Measurements from ENCODE around the gene NKIRAS1. TPM values are rescaled to one million over a fixed set of nuclear protein-coding genes. Genes with fewer than 3 reads are reported as not detected.
"Not testable (repeated sequence)": the region's sequence is repeated elsewhere in the genome, so short reads cannot be mapped to it uniquely, and the experiment has no call there.

NKIRAS1 gene
- polyA plus RNA-seq, 4 donors, result 16.6 to 18.5 (median 17.8) TPM

DNA sequence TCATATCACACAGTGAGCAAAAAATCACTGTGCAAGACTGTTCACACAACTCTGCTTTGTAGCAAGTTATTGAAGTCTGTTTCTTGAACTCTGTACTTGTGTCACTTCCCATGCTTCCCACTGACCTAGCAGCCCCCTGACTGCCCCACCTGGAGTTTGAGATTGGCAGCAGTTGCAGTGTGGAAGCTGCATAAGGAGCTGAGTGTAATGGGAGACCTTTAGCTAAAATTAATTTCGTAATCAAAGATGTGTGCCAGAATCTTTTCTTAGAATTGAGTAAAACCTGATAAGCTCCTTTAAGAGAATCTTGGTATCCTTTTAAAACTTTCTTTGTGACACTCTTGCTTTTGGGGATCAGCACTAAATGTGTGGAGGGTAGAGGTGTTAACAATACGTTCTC, 42.8 kb downstream of the NKIRAS1 start:
- DNase-seq (ENCODE audit: low read depth in 4 of 4, low spot score in 3 of 4), result no peak

DNA sequence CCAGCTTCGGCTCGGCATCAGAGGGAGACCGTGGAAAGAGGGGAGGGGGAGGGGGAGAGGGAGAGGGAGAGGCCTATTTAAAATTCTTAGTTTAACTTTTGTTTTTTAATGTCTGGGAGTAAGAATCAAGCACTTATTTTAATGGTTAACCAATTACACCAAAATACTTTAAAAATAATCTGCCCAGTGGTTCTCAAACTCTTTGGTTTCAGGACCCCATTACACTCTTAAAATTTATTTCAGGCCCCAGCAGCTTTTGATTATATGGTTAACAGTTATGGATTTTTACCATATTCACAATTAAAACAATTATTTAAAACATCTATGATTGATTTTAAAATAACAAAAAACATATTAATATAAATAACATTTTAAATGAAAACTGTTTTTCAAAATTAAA, 44.5 kb downstream of the NKIRAS1 start:
- no peak for DNase-seq (ENCODE audit: low read depth in 4 of 4, low spot score in 3 of 4)

DNA sequence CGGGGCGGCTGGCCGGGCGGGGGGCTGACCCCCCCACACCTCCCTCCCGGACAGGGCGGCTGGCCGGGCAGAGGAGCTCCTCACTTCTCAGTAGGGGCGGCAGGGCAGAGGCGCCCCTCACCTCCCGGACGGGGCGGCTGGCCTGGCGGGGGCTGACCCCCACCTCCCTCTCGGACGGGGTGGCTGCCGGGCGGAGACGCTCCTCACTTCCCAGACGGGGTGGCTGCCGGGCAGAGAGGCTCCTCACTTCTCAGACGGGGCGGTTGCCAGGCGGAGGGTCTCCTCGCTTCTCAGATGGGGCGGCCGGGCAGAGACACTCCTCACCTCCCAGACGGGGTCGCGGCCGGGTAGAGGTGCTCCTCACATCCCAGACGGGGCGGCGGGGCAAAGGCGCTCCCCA, 45.4 kb downstream of the NKIRAS1 start:
- not testable (repeated sequence) for DNase-seq (ENCODE audit: low read depth in 4 of 4, low spot score in 3 of 4)

DNA sequence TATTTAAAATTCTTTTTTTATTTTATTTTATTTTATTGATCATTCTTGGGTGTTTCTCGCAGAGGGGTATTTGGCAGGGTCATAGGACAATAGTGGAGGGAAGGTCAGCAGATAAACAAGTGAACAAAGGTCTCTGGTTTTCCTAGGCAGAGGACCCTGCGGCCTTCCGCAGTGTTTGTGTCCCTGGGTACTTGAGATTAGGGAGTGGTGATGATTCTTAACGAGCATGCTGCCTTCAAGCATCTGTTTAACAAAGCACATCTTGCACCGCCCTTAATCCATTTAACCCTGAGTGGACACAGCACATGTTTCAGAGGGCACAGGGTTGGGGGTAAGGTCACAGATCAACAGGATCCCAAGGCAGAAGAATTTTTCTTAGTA, 46.1 kb downstream of the NKIRAS1 start:
- DNase-seq (ENCODE audit: low read depth in 4 of 4, low spot score in 3 of 4), result not testable (repeated sequence)

DNA sequence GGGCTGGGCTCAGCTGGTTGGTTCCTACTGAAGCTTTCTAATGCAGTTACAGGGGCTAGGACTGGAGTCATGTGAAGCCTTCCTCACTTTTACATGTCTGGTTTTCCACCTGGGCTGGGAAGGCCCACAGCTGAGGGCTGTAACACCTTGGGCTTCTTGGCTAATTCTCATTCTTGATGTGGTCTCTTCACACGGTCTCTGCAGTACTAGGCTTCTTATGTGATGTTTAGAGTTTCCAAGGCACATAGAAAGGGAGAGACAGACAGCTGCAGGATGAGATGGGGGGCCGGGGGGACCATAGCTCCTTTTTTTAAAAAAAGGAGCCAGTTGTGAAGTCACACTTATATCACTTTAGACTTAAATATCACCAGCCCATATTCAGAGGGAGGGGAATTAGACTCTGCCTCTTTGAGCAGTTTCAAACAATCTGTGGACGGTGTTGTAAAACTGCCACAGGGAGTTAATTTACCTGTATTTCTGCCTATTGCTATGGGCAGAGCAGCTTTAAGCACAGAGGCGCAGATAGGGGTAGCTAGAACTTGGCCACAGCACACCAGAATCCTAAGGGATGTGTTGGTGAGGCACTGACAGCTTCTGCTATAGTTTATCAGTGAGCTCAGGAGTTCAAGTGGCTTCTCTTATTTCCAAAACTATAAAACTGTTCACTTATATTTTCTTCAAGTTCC, 46.7 kb downstream of the NKIRAS1 start:
- no peak for DNase-seq (ENCODE audit: low read depth in 4 of 4, low spot score in 3 of 4)

DNA sequence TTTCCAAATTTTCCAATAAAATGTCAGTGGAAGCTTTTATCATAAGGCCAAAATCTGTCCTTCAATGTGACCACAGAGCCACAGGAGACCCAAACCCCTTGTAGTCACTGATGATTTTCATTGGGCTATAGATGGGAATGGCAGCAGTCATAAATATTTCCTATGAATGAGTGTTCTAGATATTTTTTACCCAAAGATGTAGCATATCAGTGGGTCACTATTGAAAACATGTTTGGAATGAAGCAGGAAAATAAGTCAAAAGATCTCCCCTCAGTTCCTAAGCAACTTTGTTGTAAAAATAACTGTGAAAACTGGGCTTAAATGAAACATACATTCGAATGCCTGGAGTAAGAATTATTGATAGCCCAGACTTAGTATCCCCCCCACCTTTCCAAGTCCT, 49.0 kb downstream of the NKIRAS1 start:
- no peak for DNase-seq (ENCODE audit: low read depth in 4 of 4, low spot score in 3 of 4)

DNA sequence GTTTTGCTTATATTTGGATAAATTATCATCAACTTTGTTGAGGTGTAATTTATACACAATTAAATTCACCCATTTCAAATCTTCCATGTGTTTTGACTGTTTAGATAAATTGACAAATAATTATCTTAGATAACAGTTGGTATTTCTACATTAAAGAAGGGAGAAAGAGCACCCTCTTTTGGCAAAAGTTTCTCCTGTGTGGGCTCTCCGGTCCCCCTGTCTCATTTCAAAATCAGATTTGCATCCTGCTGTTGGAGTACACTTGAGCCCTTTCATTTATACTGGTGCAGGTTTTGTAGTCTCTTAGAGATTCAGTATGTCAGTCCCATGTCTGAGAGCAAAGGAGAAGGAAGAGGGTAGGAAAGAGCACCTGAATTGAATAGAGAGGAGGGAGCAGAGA, 49.4 kb downstream of the NKIRAS1 start:
- no peak for DNase-seq (ENCODE audit: low read depth in 4 of 4, low spot score in 3 of 4)

DNA sequence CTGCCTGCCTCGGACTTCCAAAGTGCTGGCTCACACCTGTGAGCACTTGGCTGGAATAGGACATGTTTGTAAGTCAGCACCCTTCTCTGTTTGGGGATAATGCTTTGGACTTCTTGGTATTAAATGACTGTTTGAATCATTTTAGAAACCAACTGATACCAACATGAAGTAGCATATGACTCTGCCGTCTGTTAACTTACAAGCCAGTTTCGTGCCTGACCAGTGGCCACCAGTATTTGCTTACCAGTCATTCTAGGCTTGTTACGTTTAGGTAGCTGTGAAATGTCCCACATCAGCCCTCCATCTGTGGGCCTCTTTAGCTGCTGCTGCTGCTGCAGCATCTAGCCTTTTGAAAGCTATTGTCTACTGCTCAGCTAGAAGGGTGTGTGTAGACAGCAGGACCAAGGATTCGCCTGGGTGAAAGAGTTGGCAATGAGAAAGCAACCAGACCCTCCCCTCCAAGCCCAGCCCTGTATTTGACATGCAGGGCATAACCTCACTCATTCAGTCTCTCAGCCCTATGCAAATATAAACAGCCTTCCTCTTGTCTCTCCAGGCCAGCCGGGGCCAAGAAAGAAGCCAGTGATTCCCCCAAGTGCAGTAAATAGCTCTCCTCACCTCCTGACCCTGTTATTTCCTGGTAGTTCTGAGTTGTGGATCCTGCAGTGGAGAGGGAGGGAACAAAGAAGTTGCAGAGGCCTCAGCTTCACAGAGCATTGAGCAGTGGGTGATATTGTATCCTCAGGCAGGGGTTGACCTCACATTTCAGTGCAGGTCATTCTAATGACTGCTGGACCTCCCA, 51.0 kb downstream of the NKIRAS1 start:
- peak in 3 of 4 donors; percentile 31 to 51 (median 42) for DNase-seq (ENCODE audit: low read depth in 4 of 4, low spot score in 3 of 4)

DNA sequence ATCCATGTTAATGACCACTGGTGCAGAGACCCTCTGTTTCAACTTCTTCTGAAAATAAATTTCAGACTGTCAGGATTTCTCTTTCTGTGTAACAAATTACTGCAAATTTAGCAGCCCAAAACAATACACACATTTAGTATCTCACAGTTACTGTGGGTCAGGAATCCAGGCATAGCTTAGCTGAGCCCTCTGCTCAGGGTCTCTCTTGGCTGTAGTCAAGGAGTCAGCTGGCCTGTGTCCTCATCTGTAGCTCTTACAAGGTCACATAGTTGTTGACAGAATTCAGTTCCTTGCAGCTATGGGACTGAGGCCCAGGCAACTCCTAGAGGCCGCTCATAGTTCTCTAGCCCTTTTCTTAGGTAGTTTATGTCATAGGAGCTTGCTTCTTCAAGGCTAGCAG, 51.9 kb downstream of the NKIRAS1 start:
- no peak for DNase-seq (ENCODE audit: low read depth in 4 of 4, low spot score in 3 of 4)

DNA sequence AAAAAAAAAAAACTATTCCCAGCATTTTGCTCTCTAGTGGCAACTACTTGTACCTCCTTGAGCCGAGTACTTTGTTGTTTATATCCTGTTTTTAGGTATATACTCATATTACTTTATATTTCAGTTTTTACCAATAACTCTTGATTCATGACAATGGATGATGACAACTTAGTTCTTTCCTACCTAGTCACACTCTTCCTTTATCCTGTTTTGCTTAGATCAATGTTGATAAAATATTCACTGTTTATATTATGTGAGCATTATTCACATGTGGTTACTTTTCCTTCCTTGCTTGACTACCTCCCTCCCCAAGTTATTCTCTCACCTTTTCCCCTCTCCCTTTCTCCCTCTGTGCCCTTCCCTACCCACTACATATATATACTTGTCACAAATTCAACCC, 53.7 kb downstream of the NKIRAS1 start:
- no peak for DNase-seq (ENCODE audit: low read depth in 4 of 4, low spot score in 3 of 4)

DNA sequence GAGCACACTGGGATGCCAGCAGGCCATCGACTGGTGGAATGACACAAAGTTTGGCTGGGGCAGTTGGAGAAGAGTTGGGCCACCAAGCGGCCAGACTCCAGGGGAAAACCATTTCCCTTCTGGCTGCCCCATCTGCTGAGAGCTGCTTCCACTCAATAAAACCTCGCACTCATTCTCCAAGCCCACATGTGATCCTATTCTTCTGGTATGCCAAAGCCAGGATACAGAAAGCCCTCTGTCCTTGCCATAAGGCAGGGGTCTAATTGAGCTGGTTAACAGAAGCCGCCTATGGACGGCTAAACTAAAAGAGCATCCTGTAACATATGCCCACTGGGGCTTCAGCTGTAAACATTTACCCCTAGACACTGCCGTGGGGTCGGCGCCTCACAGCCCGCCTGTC, 55.1 kb downstream of the NKIRAS1 start:
- no peak for DNase-seq (ENCODE audit: low read depth in 4 of 4, low spot score in 3 of 4)

DNA sequence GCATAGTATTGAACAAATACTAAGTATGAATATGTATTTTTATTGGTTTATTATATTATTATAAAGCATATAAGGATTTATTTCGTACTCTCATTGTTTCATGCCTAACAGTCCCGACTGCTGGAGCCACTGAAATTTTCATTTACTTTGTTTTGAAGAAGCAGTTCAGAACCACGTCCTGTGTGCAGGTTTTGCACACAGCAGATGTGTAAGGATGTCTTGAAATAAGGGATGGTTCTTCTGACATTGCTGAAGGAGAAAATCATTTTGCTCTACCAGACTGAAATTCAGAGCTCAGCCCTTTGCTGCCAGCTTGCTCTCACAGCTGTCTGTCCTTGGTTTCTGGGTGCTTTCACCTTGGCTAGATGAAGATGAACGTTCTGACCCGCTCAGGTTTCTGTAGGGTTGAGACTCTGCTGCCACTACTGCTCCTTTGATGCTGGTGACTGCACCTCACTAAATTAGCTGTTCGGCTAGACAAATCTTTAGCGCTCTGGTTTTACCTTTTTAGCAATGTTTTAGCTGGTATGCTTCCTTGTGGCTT, 56.9 kb downstream of the NKIRAS1 start:
- DNase-seq (ENCODE audit: low read depth in 4 of 4, low spot score in 3 of 4), result no peak

DNA sequence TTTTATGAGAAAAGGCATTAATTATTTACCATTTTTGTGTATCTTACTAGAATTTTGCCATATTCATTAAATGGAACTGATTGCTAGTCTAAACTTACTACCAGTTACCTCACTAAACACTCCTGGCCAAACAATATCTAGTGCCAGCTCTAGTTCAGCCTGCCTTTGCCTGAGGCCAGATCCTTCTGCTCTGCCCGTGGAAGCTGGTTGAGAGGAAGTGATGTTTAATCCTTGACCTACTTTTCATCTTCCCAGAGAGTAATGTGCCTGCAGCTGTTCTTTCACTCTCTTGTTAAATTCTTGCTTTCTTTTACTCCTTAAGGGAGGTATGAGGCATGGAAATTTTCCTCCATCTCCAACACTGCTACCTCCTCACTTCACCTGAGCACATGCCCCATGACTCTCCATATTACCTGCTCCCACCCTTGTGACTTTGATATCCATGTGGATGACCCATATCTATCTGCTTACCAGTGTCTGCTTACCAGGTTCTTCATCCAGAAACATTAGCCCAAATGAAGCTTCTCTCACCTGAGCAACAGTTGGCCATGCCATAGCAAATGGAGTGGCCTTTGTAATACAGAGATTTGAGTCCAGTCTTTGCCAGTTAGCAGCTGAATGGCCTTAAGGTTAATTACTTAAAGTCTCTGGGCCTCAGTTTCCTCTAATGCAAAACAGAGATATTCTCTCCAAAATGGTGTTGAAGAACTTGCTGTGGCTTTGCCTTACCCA, 57.6 kb downstream of the NKIRAS1 start:
- DNase-seq (ENCODE audit: low read depth in 4 of 4, low spot score in 3 of 4), result no peak

DNA sequence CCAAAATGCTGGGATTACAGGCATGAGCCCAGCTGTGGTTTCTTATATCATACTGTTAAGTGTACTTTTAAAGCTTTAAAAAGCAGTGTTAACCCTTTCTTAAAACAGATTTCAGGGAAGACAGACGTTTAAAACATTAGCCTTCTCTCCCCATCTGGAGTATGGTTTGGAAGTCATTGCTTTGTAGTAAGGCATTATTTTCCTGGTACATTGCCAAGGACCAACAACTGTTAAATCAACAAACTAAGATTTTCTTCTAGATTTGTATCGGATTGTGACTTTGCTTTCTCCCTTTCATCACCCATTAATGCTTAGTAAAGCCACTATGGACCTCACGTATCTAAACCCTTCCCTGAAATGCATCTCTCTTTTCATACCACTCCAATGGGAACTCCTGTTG, 60.5 kb downstream of the NKIRAS1 start:
- no peak for DNase-seq (ENCODE audit: low read depth in 4 of 4, low spot score in 3 of 4)

DNA sequence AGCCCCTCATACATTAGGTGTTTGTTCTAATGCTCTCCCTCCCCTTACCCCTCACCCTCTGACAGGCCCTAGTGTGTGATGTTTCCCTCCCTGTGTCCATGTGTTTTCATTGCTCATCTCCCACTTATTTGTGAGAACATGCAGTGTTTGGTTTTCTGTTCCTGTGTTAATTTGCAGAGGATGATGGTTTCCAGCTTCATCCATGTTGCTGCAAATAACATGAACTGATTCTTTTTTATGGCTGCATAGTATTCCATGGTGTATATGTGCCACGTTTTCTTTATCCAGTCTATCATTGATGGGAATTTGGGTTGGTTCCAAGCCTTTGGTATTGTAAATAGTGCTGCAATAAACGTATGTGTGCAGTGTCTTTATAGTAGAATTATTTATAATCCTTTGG, 67.3 kb downstream of the NKIRAS1 start:
- not testable (repeated sequence) for DNase-seq (ENCODE audit: low read depth in 4 of 4, low spot score in 3 of 4)

DNA sequence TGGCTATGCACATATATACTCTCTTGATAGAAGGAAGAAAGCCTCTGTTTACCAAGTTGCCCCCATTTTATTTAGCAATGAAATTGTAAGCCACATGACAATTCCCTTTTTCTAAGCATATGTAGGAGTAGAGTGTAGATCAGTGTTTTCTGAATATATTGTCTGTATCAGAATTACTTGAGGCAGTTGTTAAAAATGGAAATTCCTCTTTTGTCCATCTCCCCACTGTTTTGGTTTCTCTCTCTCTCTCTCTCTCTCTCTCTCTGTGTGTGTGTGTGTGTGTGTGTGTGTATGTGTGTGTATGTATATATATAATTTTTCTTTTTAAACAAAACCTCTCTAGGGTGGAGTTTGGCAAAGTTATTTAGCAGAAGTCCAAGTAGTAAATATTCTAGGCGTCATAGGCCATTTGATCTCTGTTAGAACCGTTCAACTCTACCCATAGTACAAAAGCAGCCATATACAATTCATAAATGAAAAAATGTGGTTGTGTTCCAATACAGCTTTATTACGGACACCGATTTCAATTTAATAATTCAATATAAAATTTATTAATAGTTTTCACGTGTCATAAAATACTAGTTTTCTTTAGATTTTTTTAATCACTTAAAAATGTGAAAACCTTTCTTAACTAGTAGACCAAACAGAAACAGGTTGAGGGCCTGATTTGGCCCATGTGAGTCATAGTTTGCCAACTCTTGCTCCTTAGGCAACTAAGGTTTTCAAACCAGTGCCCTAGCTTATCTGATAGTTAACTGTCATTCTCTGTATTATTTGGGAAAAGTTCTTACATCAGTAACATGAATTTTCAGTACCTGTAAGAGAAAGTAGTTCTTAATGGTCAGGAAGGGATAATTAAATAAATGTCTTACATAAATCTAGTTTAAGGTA, 71.2 kb downstream of the NKIRAS1 start:
- no peak for DNase-seq (ENCODE audit: low read depth in 4 of 4, low spot score in 3 of 4)

DNA sequence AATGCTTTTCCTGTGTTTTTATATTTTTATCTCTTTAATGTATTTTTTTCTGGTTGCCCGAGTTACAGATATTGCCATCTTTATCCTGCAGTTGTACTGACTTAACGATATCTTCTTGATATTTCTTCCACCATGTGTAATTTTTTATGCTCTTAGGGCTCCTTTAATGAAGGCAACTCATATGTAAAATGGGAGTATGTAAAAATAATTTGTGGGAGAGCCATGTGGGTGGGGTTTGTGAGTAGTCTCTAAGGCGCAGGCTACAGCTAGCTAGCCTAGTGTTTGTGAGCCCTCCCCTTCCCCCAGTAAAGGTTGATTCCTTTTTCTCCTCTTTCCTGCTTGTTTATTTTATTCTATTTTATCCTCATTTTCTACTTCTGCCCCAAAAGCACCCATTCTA, 72.9 kb downstream of the NKIRAS1 start:
- DNase-seq (ENCODE audit: low read depth in 4 of 4, low spot score in 3 of 4), result no peak
